Liver (tissue), 3 donors: ENCODE data around the gene SUSD4.

Source experiments
- EGR1 ChIP-seq, 2 donors: IDR thresholded peaks; 2 replicates each; pipeline ENCODE4 v1.6.1; 2016 to 2018; ENCODE audit warnings: antibody characterized with exemption in 2 of 2, low read depth in 2 of 2
- FOXA1 ChIP-seq: IDR thresholded peaks from 2 replicates; pipeline ENCODE4 v1.6.1; 2016; ENCODE audit warnings: antibody characterized with exemption
- GABPA ChIP-seq, 2 donors: IDR thresholded peaks in 1 of 2; conservative IDR thresholded peaks in 1 of 2; 2 replicates each; pipeline ENCODE4 v1.6.1; 2016; ENCODE audit warnings: antibody characterized with exemption in 2 of 2, mild to moderate bottlenecking in 1 of 2, moderate library complexity in 1 of 2
- HNF4A ChIP-seq, 2 donors: conservative IDR thresholded peaks; 2 replicates each; pipeline ENCODE4 v1.6.1; 2016; ENCODE audit warnings: antibody characterized with exemption in 2 of 2, mild to moderate bottlenecking in 2 of 2
- HNF4G ChIP-seq: IDR thresholded peaks from 2 replicates; pipeline ENCODE4 v1.6.1; 2016; ENCODE audit warnings: antibody characterized with exemption
- JUND ChIP-seq, 2 donors: IDR thresholded peaks; 2 replicates each; pipeline ENCODE4 v1.6.1; 2016; ENCODE audit warnings: antibody characterized with exemption in 2 of 2
- RAD21 ChIP-seq, 2 donors: IDR thresholded peaks; 2 replicates each; pipeline ENCODE4 v1.6.1; 2016; ENCODE audit warnings: antibody characterized with exemption in 2 of 2, mild to moderate bottlenecking in 2 of 2
- RXRA ChIP-seq, 2 donors: IDR thresholded peaks; 2 replicates each; pipeline ENCODE4 v1.6.1; 2017 to 2018; ENCODE audit warnings: antibody characterized with exemption in 2 of 2, mild to moderate bottlenecking in 1 of 2
- SP1 ChIP-seq: IDR thresholded peaks from 2 replicates; pipeline ENCODE4 v1.6.1; 2018; ENCODE audit warnings: antibody characterized with exemption, mild to moderate bottlenecking
- TAF1 ChIP-seq: conservative IDR thresholded peaks from 2 replicates; pipeline ENCODE4 v1.6.1; 2016; ENCODE audit warnings: antibody characterized with exemption, mild to moderate bottlenecking
- YY1 ChIP-seq: IDR thresholded peaks from 2 replicates; pipeline ENCODE4 v1.6.1; 2016; ENCODE audit warnings: antibody characterized with exemption, mild to moderate bottlenecking
- TF ChIP-seq, protein P1 (sequence below): fragments of 150-350 bp; IDR thresholded peaks from 2 replicates; pipeline ENCODE4 v1.5.1; 2017; ENCODE audit warnings: improper control_type of control experiment, low read depth, low read length; ENCODE audit not compliant: missing input control
- TF ChIP-seq, protein P2 (sequence below): IDR thresholded peaks from 2 replicates; pipeline ENCODE4 v1.6.1; 2016; ENCODE audit warnings: antibody characterized with exemption
- TF ChIP-seq, protein P3 (sequence below): IDR thresholded peaks from 2 replicates; pipeline ENCODE4 v1.6.1; 2016; ENCODE audit warnings: antibody characterized with exemption, mild to moderate bottlenecking
- donor health status: healthy.
- donor health status: healthy.

DNA sequence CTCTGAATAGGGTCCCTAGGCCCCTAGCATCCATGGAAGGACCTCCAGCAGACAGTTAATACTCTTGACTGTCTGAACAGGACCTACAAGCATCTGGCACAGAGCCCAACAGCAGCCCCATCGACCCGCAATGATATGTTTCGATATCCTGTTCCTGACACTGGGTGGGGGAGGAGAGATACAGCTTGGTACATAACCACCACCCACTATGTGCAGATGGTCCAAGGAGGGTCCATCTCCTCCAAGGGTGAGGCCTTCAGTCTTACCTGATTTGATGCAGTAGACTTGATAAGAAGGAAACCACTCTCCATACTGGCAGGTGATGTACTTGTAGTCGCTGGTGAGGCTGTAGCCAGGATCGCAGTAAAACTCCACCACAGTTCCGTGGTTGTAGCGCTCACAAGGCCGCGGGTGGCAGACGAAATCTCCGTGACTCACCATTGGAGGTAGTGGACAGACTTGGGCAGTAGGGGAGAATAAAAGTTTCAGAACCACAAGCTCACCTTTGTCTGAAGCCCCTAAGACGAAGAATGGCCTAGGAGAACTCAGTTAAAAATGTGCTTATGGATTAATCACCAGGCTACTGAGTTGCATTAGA is 134.9 kb downstream of the SUSD4 start:
- no peak for TF ChIP-seq TAF1
- TF ChIP-seq, protein P1, sequence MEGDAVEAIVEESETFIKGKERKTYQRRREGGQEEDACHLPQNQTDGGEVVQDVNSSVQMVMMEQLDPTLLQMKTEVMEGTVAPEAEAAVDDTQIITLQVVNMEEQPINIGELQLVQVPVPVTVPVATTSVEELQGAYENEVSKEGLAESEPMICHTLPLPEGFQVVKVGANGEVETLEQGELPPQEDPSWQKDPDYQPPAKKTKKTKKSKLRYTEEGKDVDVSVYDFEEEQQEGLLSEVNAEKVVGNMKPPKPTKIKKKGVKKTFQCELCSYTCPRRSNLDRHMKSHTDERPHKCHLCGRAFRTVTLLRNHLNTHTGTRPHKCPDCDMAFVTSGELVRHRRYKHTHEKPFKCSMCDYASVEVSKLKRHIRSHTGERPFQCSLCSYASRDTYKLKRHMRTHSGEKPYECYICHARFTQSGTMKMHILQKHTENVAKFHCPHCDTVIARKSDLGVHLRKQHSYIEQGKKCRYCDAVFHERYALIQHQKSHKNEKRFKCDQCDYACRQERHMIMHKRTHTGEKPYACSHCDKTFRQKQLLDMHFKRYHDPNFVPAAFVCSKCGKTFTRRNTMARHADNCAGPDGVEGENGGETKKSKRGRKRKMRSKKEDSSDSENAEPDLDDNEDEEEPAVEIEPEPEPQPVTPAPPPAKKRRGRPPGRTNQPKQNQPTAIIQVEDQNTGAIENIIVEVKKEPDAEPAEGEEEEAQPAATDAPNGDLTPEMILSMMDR = no peak
- no peak for TF ChIP-seq YY1
- TF ChIP-seq RAD21 (IDR thresholded peaks at IDR 0.05) = no peak
- TF ChIP-seq, protein P2, sequence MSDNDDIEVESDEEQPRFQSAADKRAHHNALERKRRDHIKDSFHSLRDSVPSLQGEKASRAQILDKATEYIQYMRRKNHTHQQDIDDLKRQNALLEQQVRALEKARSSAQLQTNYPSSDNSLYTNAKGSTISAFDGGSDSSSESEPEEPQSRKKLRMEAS = no peak
- TF ChIP-seq, protein P3, sequence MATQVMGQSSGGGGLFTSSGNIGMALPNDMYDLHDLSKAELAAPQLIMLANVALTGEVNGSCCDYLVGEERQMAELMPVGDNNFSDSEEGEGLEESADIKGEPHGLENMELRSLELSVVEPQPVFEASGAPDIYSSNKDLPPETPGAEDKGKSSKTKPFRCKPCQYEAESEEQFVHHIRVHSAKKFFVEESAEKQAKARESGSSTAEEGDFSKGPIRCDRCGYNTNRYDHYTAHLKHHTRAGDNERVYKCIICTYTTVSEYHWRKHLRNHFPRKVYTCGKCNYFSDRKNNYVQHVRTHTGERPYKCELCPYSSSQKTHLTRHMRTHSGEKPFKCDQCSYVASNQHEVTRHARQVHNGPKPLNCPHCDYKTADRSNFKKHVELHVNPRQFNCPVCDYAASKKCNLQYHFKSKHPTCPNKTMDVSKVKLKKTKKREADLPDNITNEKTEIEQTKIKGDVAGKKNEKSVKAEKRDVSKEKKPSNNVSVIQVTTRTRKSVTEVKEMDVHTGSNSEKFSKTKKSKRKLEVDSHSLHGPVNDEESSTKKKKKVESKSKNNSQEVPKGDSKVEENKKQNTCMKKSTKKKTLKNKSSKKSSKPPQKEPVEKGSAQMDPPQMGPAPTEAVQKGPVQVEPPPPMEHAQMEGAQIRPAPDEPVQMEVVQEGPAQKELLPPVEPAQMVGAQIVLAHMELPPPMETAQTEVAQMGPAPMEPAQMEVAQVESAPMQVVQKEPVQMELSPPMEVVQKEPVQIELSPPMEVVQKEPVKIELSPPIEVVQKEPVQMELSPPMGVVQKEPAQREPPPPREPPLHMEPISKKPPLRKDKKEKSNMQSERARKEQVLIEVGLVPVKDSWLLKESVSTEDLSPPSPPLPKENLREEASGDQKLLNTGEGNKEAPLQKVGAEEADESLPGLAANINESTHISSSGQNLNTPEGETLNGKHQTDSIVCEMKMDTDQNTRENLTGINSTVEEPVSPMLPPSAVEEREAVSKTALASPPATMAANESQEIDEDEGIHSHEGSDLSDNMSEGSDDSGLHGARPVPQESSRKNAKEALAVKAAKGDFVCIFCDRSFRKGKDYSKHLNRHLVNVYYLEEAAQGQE = no peak
- no peak for TF ChIP-seq JUND (IDR thresholded peaks at IDR 0.05)
- TF ChIP-seq GABPA (IDR thresholded peaks at IDR 0.05 in 1 of 2, conservative IDR thresholded peaks at IDR 0.05 in 1 of 2) = no peak
- no peak for TF ChIP-seq EGR1 (IDR thresholded peaks at IDR 0.05; ENCODE audit: low read depth in 2 of 2)
- TF ChIP-seq RXRA (IDR thresholded peaks at IDR 0.05) = no peak
- TF ChIP-seq SP1 = no peak
- no peak for TF ChIP-seq HNF4A (conservative IDR thresholded peaks at IDR 0.05)
- TF ChIP-seq FOXA1 = no peak
- no peak for TF ChIP-seq HNF4G
